Bronchial epithelial cell (primary cell): Measurements from ENCODE around the gene DRAP1. TPM values are rescaled to one million over a fixed set of nuclear protein-coding genes. Genes with fewer than 3 reads are reported as not detected.

Source experiments
- DNase-seq: peaks from one replicate; pipeline ENCODE4 v3.0.0-alpha.2; 2010; ENCODE audit warnings: low read depth
- FAIRE-seq: peaks from 2 replicates; lab custom pipeline; 2011; peaks lifted over from hg19 to GRCh38; lab: Jason Lieb, UNC
- H3K27me3 ChIP-seq: 2 replicates; pipeline ENCODE4 v1.5.1; 2011; ENCODE audit warnings: low read length; ENCODE audit not compliant: control insufficient read depth, insufficient read depth
- H3K36me3 ChIP-seq: 2 replicates; pipeline ENCODE4 v1.5.1; 2011; ENCODE audit warnings: low read length; ENCODE audit not compliant: control insufficient read depth, insufficient read depth
- H3K4me3 ChIP-seq: 2 replicates; pipeline ENCODE4 v1.5.1; 2011; ENCODE audit warnings: mild to moderate bottlenecking, low read depth, low read length, control low read depth
- CTCF ChIP-seq: IDR thresholded peaks from 2 replicates; pipeline ENCODE4 v1.5.1; 2011; ENCODE audit warnings: mild to moderate bottlenecking, moderate library complexity, low read length, control low read depth, inconsistent platforms; ENCODE audit not compliant: insufficient read depth, severe bottlenecking
- total RNA-seq: library from RNA; depleted of rRNA; stranded (reverse); fragments of >200 nt; gene quantifications from 2 replicates; pipeline ENCODE4 v1.2.1, GENCODE V29; 2014

Gene DRAP1
- total RNA-seq, 1 donor from 2014 or later: 176 TPM

GRCh38 chr11:65931773-65932557, 12.7 kb downstream of the DRAP1 start:
- FAIRE-seq: no peak
- Histone ChIP-seq H3K36me3 (no peaks in the 10 kb centered on the region), H3K27me3 (no peaks in the 10 kb centered on the region), H3K4me3 (no peak overlapping the region)
- no peak for DNase-seq
- TF ChIP-seq CTCF: no peak

- no peak for DNase-seq
- H3K27me3 ChIP-seq: no peaks in the 10 kb centered on the region
- no peak for TF ChIP-seq CTCF
- H3K36me3 ChIP-seq: no peaks in the 10 kb centered on the region
- no peak overlapping the region for H3K4me3 ChIP-seq
- FAIRE-seq: no peak
These were observed 13.3 kb downstream of the DRAP1 start for GRCh38 chr11:65932558-65932919.

- no peak for FAIRE-seq
- Histone ChIP-seq H3K36me3 (no peaks in the 10 kb centered on the region), H3K4me3 (no peak overlapping the region), H3K27me3 (no peaks in the 10 kb centered on the region)
- no peak for TF ChIP-seq CTCF
- DNase-seq: no peak
These were observed 14.8 kb downstream of the DRAP1 start for GRCh38 chr11:65934014-65934413.

- TF ChIP-seq CTCF: no peak
- FAIRE-seq: no peak
- H3K27me3 ChIP-seq: no peaks in the 10 kb centered on the region
- H3K4me3 ChIP-seq: no peak overlapping the region
- no peak for DNase-seq
- no peaks in the 10 kb centered on the region for H3K36me3 ChIP-seq
These were observed 18.5 kb downstream of the DRAP1 start for GRCh38 chr11:65937766-65938165.

GRCh38 chr11:65941720-65942310, 22.6 kb downstream of the DRAP1 start:
- FAIRE-seq: no peak
- H3K27me3 ChIP-seq: no peaks in the 10 kb centered on the region
- no peak for TF ChIP-seq CTCF
- no peak overlapping the region for H3K4me3 ChIP-seq
- no peak for DNase-seq
- H3K36me3 ChIP-seq: no peaks in the 10 kb centered on the region
